Measurements from ENCODE around the gene GSN. TPM values are rescaled to one million over a fixed set of nuclear protein-coding genes. Genes with fewer than 3 reads are reported as not detected.

Gene GSN
- total RNA-seq, 1 experiment from 2014 or later, result 21.9 TPM

GRCh38 chr9:121317737-121318630 is 50.0 kb downstream of the GSN start:
- no peaks in the 10 kb centered on the region for H3K27me3 Mint-ChIP-seq (ENCODE audit: insufficient read depth, unreplicated experiment)
- peak overlapping the region; percentile 19 for H3K27ac Mint-ChIP-seq (ENCODE audit: low read depth, unreplicated experiment)
- CTCF ChIA-PET, result interaction anchor here (0.7 to 6.5 kb wide), 15 partner anchors 19 to 699 kb away, joined by 3 to 152 read pairs (median 6); partner anchors contain the start of genes GSN and RAB14
- no peaks in the 10 kb centered on the region for H3K9me3 Mint-ChIP-seq (ENCODE audit: unreplicated experiment)
- intact Hi-C loops (cut with micrococcal nuclease), result no loop called here
- POLR2A ChIA-PET, result interaction anchor here (0.9 to 6.8 kb wide), 5 partner anchors 29 to 86 kb away, joined by 3 to 96 read pairs (median 4); no protein-coding TSS in a partner anchor
- peaks cover 39% of the 10 kb centered on the region for H3K36me3 Mint-ChIP-seq (ENCODE audit: insufficient read depth, unreplicated experiment)
- H3K4me1 Mint-ChIP-seq (ENCODE audit: insufficient read depth, unreplicated experiment), result peaks cover 34% of the 10 kb centered on the region
- no peak overlapping the region for H3K4me3 Mint-ChIP-seq (ENCODE audit: unreplicated experiment)
- DNase-seq (ENCODE audit: unreplicated experiment), result peak; percentile 31
- no TSS peak for BruUV-seq (replicated peaks)
- TF ChIP-seq CTCF (IDR thresholded peaks at IDR 0.05; ENCODE audit: unreplicated experiment), result no peak

GRCh38 chr9:121318631-121319382 is 50.8 kb downstream of the GSN start:
- peaks cover 42% of the 10 kb centered on the region for H3K36me3 Mint-ChIP-seq (ENCODE audit: insufficient read depth, unreplicated experiment)
- peak overlapping the region; percentile 25 for H3K27ac Mint-ChIP-seq (ENCODE audit: low read depth, unreplicated experiment)
- POLR2A ChIA-PET, result interaction anchor here (0.9 to 6.8 kb wide), 8 partner anchors 13 to 84 kb away, joined by 3 to 96 read pairs (median 9); no protein-coding TSS in a partner anchor
- CTCF ChIA-PET, result interaction anchor here (0.6 to 6.5 kb wide), 44 partner anchors 9 to 546 kb away, joined by 3 to 152 read pairs (median 8); partner anchors contain the start of genes GSN and RAB14
- no peak overlapping the region for H3K4me3 Mint-ChIP-seq (ENCODE audit: unreplicated experiment)
- no peaks in the 10 kb centered on the region for H3K27me3 Mint-ChIP-seq (ENCODE audit: insufficient read depth, unreplicated experiment)
- intact Hi-C loops (cut with micrococcal nuclease), result no loop called here
- TF ChIP-seq CTCF (IDR thresholded peaks at IDR 0.05; ENCODE audit: unreplicated experiment), result no peak
- peaks cover 38% of the 10 kb centered on the region for H3K4me1 Mint-ChIP-seq (ENCODE audit: insufficient read depth, unreplicated experiment)
- no TSS peak for BruUV-seq (replicated peaks)
- peak; percentile 19 for DNase-seq (ENCODE audit: unreplicated experiment)
- no peaks in the 10 kb centered on the region for H3K9me3 Mint-ChIP-seq (ENCODE audit: unreplicated experiment)

- intact Hi-C loops (cut with micrococcal nuclease), result no loop called here
- peak overlapping the region; percentile 25 for H3K27ac Mint-ChIP-seq (ENCODE audit: low read depth, unreplicated experiment)
- no peak overlapping the region for H3K4me3 Mint-ChIP-seq (ENCODE audit: unreplicated experiment)
- no peaks in the 10 kb centered on the region for H3K9me3 Mint-ChIP-seq (ENCODE audit: unreplicated experiment)
- peaks cover 38% of the 10 kb centered on the region for H3K4me1 Mint-ChIP-seq (ENCODE audit: insufficient read depth, unreplicated experiment)
- H3K27me3 Mint-ChIP-seq (ENCODE audit: insufficient read depth, unreplicated experiment), result no peaks in the 10 kb centered on the region
- POLR2A ChIA-PET, result interaction anchor here (0.6 to 6.8 kb wide), 14 partner anchors 13 to 119 kb away, joined by 3 to 96 read pairs (median 5); partner anchors contain the start of genes GSN and RAB14
- peaks cover 44% of the 10 kb centered on the region for H3K36me3 Mint-ChIP-seq (ENCODE audit: insufficient read depth, unreplicated experiment)
- DNase-seq (ENCODE audit: unreplicated experiment), result no peak
- no peak for TF ChIP-seq CTCF (IDR thresholded peaks at IDR 0.05; ENCODE audit: unreplicated experiment)
- no TSS peak for BruUV-seq (replicated peaks)
- CTCF ChIA-PET, result interaction anchor here (0.5 to 6.5 kb wide), 66 partner anchors 8 to 545 kb away, joined by 3 to 152 read pairs (median 5); partner anchors contain the start of genes GSN and RAB14
Measured at GRCh38 chr9:121319383-121319780, 51.4 kb downstream of the GSN start.

Measured in MCF 10A (cell line).